Activated naive CD8-positive, alpha-beta T cell (primary cell): ENCODE results near the gene LZTR1.
"Not testable (repeated sequence)": the region's sequence is repeated elsewhere in the genome, so short reads cannot be mapped to it uniquely, and the experiment has no call there.

Experiments used
- H3K27ac Mint-ChIP-seq: one replicate; pipeline ENCODE4 v1.8.0; 2021; ENCODE audit warnings: mixed read lengths
- H3K27me3 Mint-ChIP-seq: one replicate; pipeline ENCODE4 v1.8.0; 2021; ENCODE audit warnings: mixed read lengths
- H3K36me3 Mint-ChIP-seq: one replicate; pipeline ENCODE4 v1.8.0; 2021; ENCODE audit warnings: mixed read lengths
- H3K4me1 Mint-ChIP-seq: one replicate; pipeline ENCODE4 v1.8.0; 2021; ENCODE audit warnings: low read depth, mixed read lengths
- H3K4me3 Mint-ChIP-seq: one replicate; pipeline ENCODE4 v1.8.0; 2021; ENCODE audit warnings: mild to moderate bottlenecking, mixed read lengths
- H3K9me3 Mint-ChIP-seq: one replicate; pipeline ENCODE4 v1.8.0; 2021; ENCODE audit warnings: low read depth, mixed read lengths

Gene LZTR1

GRCh38 chr22:20968281-20968977 lies 13.7 kb upstream of the LZTR1 start:
- H3K4me1 Mint-ChIP-seq = peaks cover 8% of the 10 kb centered on the region
- no peaks in the 10 kb centered on the region for H3K36me3 Mint-ChIP-seq
- no peak overlapping the region for H3K27ac Mint-ChIP-seq
- H3K4me3 Mint-ChIP-seq = no peak overlapping the region
- peaks cover 2% of the 10 kb centered on the region for H3K27me3 Mint-ChIP-seq
- no peaks in the 10 kb centered on the region for H3K9me3 Mint-ChIP-seq

- H3K4me3 Mint-ChIP-seq = no peak overlapping the region
- no peaks in the 10 kb centered on the region for H3K9me3 Mint-ChIP-seq
- no peaks in the 10 kb centered on the region for H3K36me3 Mint-ChIP-seq
- H3K4me1 Mint-ChIP-seq = no peaks in the 10 kb centered on the region
- no peak overlapping the region for H3K27ac Mint-ChIP-seq
- no peaks in the 10 kb centered on the region for H3K27me3 Mint-ChIP-seq
Observed at GRCh38 chr22:20970939-20971657, 11.0 kb upstream of the LZTR1 start.

GRCh38 chr22:20972014-20972694 lies 9.9 kb upstream of the LZTR1 start:
- not testable (repeated sequence) for H3K36me3 Mint-ChIP-seq, H3K27ac Mint-ChIP-seq, H3K27me3 Mint-ChIP-seq, H3K4me1 Mint-ChIP-seq, H3K4me3 Mint-ChIP-seq, H3K9me3 Mint-ChIP-seq

GRCh38 chr22:20972933-20973577 lies 9.0 kb upstream of the LZTR1 start:
- Mint-ChIP-seq H3K4me1 (no peaks in the 10 kb centered on the region), H3K9me3 (no peaks in the 10 kb centered on the region), H3K27me3 (no peaks in the 10 kb centered on the region), H3K4me3 (no peak overlapping the region), H3K36me3 (no peaks in the 10 kb centered on the region), H3K27ac (no peak overlapping the region)

GRCh38 chr22:20973634-20974286 lies 8.3 kb upstream of the LZTR1 start:
- Mint-ChIP-seq H3K36me3 (no peaks in the 10 kb centered on the region), H3K9me3 (no peaks in the 10 kb centered on the region), H3K4me1 (no peaks in the 10 kb centered on the region), H3K27me3 (no peaks in the 10 kb centered on the region), H3K4me3 (no peak overlapping the region), H3K27ac (no peak overlapping the region)

GRCh38 chr22:20974336-20974955 lies 7.7 kb upstream of the LZTR1 start:
- Mint-ChIP-seq H3K27me3 (no peaks in the 10 kb centered on the region), H3K36me3 (no peaks in the 10 kb centered on the region), H3K4me3 (no peak overlapping the region), H3K4me1 (peaks cover 5% of the 10 kb centered on the region), H3K27ac (no peak overlapping the region), H3K9me3 (no peaks in the 10 kb centered on the region)

- Mint-ChIP-seq H3K4me3 (no peak overlapping the region), H3K27ac (no peak overlapping the region), H3K36me3 (no peaks in the 10 kb centered on the region), H3K9me3 (no peaks in the 10 kb centered on the region), H3K27me3 (no peaks in the 10 kb centered on the region), H3K4me1 (peaks cover 14% of the 10 kb centered on the region)
Observed at GRCh38 chr22:20975541-20976290, 6.4 kb upstream of the LZTR1 start.

GRCh38 chr22:20976291-20976877 lies 5.7 kb upstream of the LZTR1 start:
- Mint-ChIP-seq H3K9me3 (no peaks in the 10 kb centered on the region), H3K4me1 (peaks cover 21% of the 10 kb centered on the region), H3K36me3 (no peaks in the 10 kb centered on the region), H3K27me3 (no peaks in the 10 kb centered on the region), H3K27ac (no peak overlapping the region), H3K4me3 (no peak overlapping the region)

- Mint-ChIP-seq H3K4me1 (peaks cover 23% of the 10 kb centered on the region), H3K9me3 (no peaks in the 10 kb centered on the region), H3K27me3 (no peaks in the 10 kb centered on the region), H3K27ac (no peak overlapping the region), H3K36me3 (no peaks in the 10 kb centered on the region), H3K4me3 (no peak overlapping the region)
Observed at GRCh38 chr22:20977019-20977418, 5.1 kb upstream of the LZTR1 start.

GRCh38 chr22:20977516-20978170 lies 4.5 kb upstream of the LZTR1 start:
- H3K4me1 Mint-ChIP-seq = peaks cover 26% of the 10 kb centered on the region
- no peak overlapping the region for H3K4me3 Mint-ChIP-seq
- H3K27ac Mint-ChIP-seq = no peak overlapping the region
- no peaks in the 10 kb centered on the region for H3K9me3 Mint-ChIP-seq
- no peaks in the 10 kb centered on the region for H3K36me3 Mint-ChIP-seq
- no peaks in the 10 kb centered on the region for H3K27me3 Mint-ChIP-seq

- H3K36me3 Mint-ChIP-seq = no peaks in the 10 kb centered on the region
- no peak overlapping the region for H3K27ac Mint-ChIP-seq
- H3K27me3 Mint-ChIP-seq = no peaks in the 10 kb centered on the region
- peaks cover 32% of the 10 kb centered on the region for H3K4me1 Mint-ChIP-seq
- no peak overlapping the region for H3K4me3 Mint-ChIP-seq
- no peaks in the 10 kb centered on the region for H3K9me3 Mint-ChIP-seq
Observed at GRCh38 chr22:20978419-20978818, 3.7 kb upstream of the LZTR1 start.

- Mint-ChIP-seq H3K9me3 (no peaks in the 10 kb centered on the region), H3K27me3 (no peaks in the 10 kb centered on the region), H3K27ac (peak overlapping the region; percentile 84), H3K4me1 (peaks cover 38% of the 10 kb centered on the region), H3K36me3 (peaks cover 4% of the 10 kb centered on the region), H3K4me3 (peak overlapping the region; percentile 82)
Observed at GRCh38 chr22:20979243-20979809, 2.8 kb upstream of the LZTR1 start.

- H3K36me3 Mint-ChIP-seq = peaks cover 4% of the 10 kb centered on the region
- H3K4me1 Mint-ChIP-seq = peaks cover 38% of the 10 kb centered on the region
- peak overlapping the region; percentile 54 for H3K27ac Mint-ChIP-seq
- H3K27me3 Mint-ChIP-seq = no peaks in the 10 kb centered on the region
- peak overlapping the region; percentile 94 for H3K4me3 Mint-ChIP-seq
- no peaks in the 10 kb centered on the region for H3K9me3 Mint-ChIP-seq
Observed at GRCh38 chr22:20979940-20980453, 2.1 kb upstream of the LZTR1 start.
